GM12878 (cell line): ENCODE results near the gene CCDC88C. TPM values are rescaled to one million over a fixed set of nuclear protein-coding genes. Genes with fewer than 3 reads are reported as not detected.

Experiments
- ATAC-seq: fragments of 200-7000 bp; cut with Tn5 transposase; 3 replicates; pipeline ENCODE4 v1.9.1; 2020; ENCODE audit warnings: mild to moderate bottlenecking, moderate library complexity
- BruUV-seq: library from RNA; stranded (reverse); fragments of 400-500 nt; replicated peaks from 2 replicates; lab custom pipeline; 2021; lab: Mats Ljungman, UMichigan
- CTCF ChIA-PET: fragments of 300-600 bp; sonication (Branson Sonifier 250); formaldehyde crosslinking; extraction: SDS; loops from one replicate; lab custom pipeline; 2021; ENCODE audit warnings: inconsistent platforms; lab: Yijun Ruan, JAX
- POLR2A ChIA-PET: fragments of 350-600 bp; formaldehyde crosslinking; extraction: SDS; loops from one replicate; lab custom pipeline; 2021; ENCODE audit warnings: inconsistent platforms; lab: Charles Lee
- RAD21 ChIA-PET: fragments of 300-600 bp; sonication (Branson Sonifier 250); formaldehyde crosslinking; loops from one replicate; lab custom pipeline; 2023; ENCODE audit warnings: antibody characterized with exemption; ENCODE audit not compliant: unreplicated experiment; lab: Charles Lee
- SMC1A ChIA-PET: fragments of 300-600 bp; sonication (Branson Sonifier 250); formaldehyde crosslinking; loops from one replicate; lab custom pipeline; 2023; ENCODE audit not compliant: unreplicated experiment, uncharacterized antibody; lab: Charles Lee
- DNase-seq: peaks from one replicate; pipeline ENCODE4 v3.0.0-alpha.2; 2011; ENCODE audit warnings: low read depth, low spot score
- FAIRE-seq: peaks from 3 replicates; lab custom pipeline; 2011; peaks lifted over from hg19 to GRCh38; lab: Jason Lieb, UNC
- H2AFZ ChIP-seq: 2 replicates; pipeline ENCODE4 v1.6.0; 2011; ENCODE audit warnings: low read depth, low read length, control low read depth; ENCODE audit not compliant: control insufficient read depth
- H3K27ac ChIP-seq: 2 replicates; pipeline ENCODE4 v1.5.1; 2011; ENCODE audit warnings: control low read depth; ENCODE audit not compliant: control insufficient read depth, insufficient read depth
- H3K27me3 ChIP-seq, 2 experiments: replicated peaks in 1 of 2; 2 replicates each; pipeline versions ENCODE4 v1.6.0 to v1.6.1; 2011; ENCODE audit warnings: low read length in 1 of 2; ENCODE audit not compliant: control insufficient read depth in 2 of 2, insufficient read depth in 2 of 2
- H3K36me3 ChIP-seq, 2 experiments: 2 replicates each; pipeline ENCODE4 v1.5.1; 2011; ENCODE audit warnings: low read length in 1 of 2; ENCODE audit not compliant: control insufficient read depth in 2 of 2, insufficient read depth in 2 of 2
- H3K4me1 ChIP-seq: 2 replicates; pipeline ENCODE4 v1.6.1; 2011; ENCODE audit warnings: mild to moderate bottlenecking, low read length, moderate library complexity, mixed read lengths; ENCODE audit not compliant: control insufficient read depth, insufficient read depth
- H3K4me2 ChIP-seq: 2 replicates; pipeline ENCODE4 v1.6.0; 2011; ENCODE audit warnings: control low read depth; ENCODE audit not compliant: control insufficient read depth, insufficient read depth
- H3K4me3 ChIP-seq: fragments of 200-600 bp; sonication (generic); 2 replicates; pipeline ENCODE4 v1.5.1; 2016
- H3K79me2 ChIP-seq: 2 replicates; pipeline ENCODE4 v1.6.0; 2011; ENCODE audit warnings: low read length; ENCODE audit not compliant: control insufficient read depth, insufficient read depth
- H3K9ac ChIP-seq: 2 replicates; pipeline ENCODE4 v1.8.0; 2011; ENCODE audit warnings: low read length, control low read depth, mixed read lengths; ENCODE audit not compliant: control insufficient read depth, insufficient read depth
- H3K9me3 ChIP-seq: replicated peaks from 3 replicates; pipeline ENCODE4 v1.5.1; 2011; ENCODE audit warnings: mild to moderate bottlenecking, low read length; ENCODE audit not compliant: control insufficient read depth, insufficient read depth
- H4K20me1 ChIP-seq: 2 replicates; pipeline ENCODE4 v1.6.0; 2011; ENCODE audit not compliant: control insufficient read depth, insufficient read depth
- BHLHE40 ChIP-seq, 2 experiments: fragments of 450-650 bp in 1 of 2; IDR thresholded peaks; 2 replicates each; pipeline ENCODE4 v1.6.1; 2011 to 2017; ENCODE audit warnings: low read depth in 2 of 2, borderline replicate concordance in 1 of 2, improper control_type of control experiment in 1 of 2, low read length in 1 of 2, mild to moderate bottlenecking in 1 of 2
- LARP7 ChIP-seq: fragments of 450-650 bp; IDR thresholded peaks from 2 replicates; pipeline ENCODE4 v1.6.1; 2017; ENCODE audit warnings: mild to moderate bottlenecking
- SIN3A ChIP-seq: IDR thresholded peaks from 2 replicates; pipeline ENCODE4 v1.6.1; 2012; ENCODE audit warnings: low read depth, low read length, improper control_type of control experiment
- SP1 ChIP-seq: IDR thresholded peaks from one replicate; pipeline ENCODE4 v1.6.1; 2011; ENCODE audit warnings: low read depth, low read length
- WGBS: methylation state at CpG from one replicate; pipeline ENCODE4 v1.1.6; 2016; ENCODE audit warnings: low lambda C conversion rate; ENCODE audit not compliant: insufficient replicate concordance, insufficient coverage; ENCODE audit errors: missing lambda C conversion rate; 5-methylcytosine and 5-hydroxymethylcytosine counted together
- in situ Hi-C: fragments of 300-500 bp; cut with MboI; formaldehyde crosslinking; loops from 9 replicates; pipeline ENCODE4 v1.14.3; 2018; ENCODE audit warnings: mixed read lengths
- intact Hi-C: fragments of 100-400 bp; cut with micrococcal nuclease; formaldehyde crosslinking; loops from one replicate; pipeline ENCODE4 v1.14.2; 2022; ENCODE audit not compliant: unreplicated experiment
- polyA plus RNA-seq, 11 experiments: library from polyadenylated mRNA; depleted of rRNA in 4 of 11; unstranded in 6 of 11; stranded (reverse) in 5 of 11; fragments of >200 nt; fragmentation: Nextera tagmentation in 4 of 11; fragmentation: Illumina TruSeq in 1 of 11; extraction: Ambion mirVana in 4 of 11; extraction: Trizol in 1 of 11; gene quantifications; 1 replicate in 1 of 11; 2 replicates in 10 of 11; pipeline versions ENCODE4 v1.2.1 to v1.2.3, GENCODE V29; 2011 to 2016; ENCODE audit warnings: inconsistent platforms in 2 of 11, missing spikeins in 2 of 11, low read depth in 1 of 11
- total RNA-seq, 4 experiments: library from RNA; depleted of rRNA in 3 of 4; stranded (reverse); fragments of >200 nt in 3 of 4; fragmentation: Illumina TruSeq in 1 of 4; extraction: Trizol in 1 of 4; gene quantifications; 2 replicates each; pipeline versions ENCODE4 v1.2.1 to v1.2.3, GENCODE V29; 2013 to 2021
- TF ChIP-seq, protein P1 (sequence below): fragments of 450-650 bp; formaldehyde crosslinking; IDR thresholded peaks from 2 replicates; pipeline ENCODE4 v1.5.0; 2022; ENCODE audit warnings: mild to moderate bottlenecking, missing genetic modification characterization
- TF ChIP-seq, protein P2 (sequence below): IDR thresholded peaks from 2 replicates; pipeline ENCODE4 v1.6.1; 2011; ENCODE audit warnings: borderline replicate concordance, low read depth, mild to moderate bottlenecking, moderate library complexity, low read length; ENCODE audit not compliant: insufficient read depth, poor library complexity, severe bottlenecking
- TF ChIP-seq, protein P3 (sequence below): IDR thresholded peaks from 2 replicates; pipeline ENCODE4 v1.6.1; 2011; ENCODE audit warnings: borderline replicate concordance, low read depth, mild to moderate bottlenecking, moderate library complexity, mixed read lengths, low read length; ENCODE audit not compliant: insufficient read depth; ENCODE audit errors: extremely low read length
- TF ChIP-seq, protein P4 (sequence below): fragments of 150-350 bp; IDR thresholded peaks from 2 replicates; pipeline ENCODE4 v1.6.1; 2014; ENCODE audit warnings: mild to moderate bottlenecking, low read depth, low read length

CCDC88C gene
- total and polyA plus RNA-seq, 10 of the 15 experiments (the other 5 are each of a cell fraction or from before 2014, with no cell fraction given), result 4.0 to 79.6 (median 36.6) TPM

DNA sequence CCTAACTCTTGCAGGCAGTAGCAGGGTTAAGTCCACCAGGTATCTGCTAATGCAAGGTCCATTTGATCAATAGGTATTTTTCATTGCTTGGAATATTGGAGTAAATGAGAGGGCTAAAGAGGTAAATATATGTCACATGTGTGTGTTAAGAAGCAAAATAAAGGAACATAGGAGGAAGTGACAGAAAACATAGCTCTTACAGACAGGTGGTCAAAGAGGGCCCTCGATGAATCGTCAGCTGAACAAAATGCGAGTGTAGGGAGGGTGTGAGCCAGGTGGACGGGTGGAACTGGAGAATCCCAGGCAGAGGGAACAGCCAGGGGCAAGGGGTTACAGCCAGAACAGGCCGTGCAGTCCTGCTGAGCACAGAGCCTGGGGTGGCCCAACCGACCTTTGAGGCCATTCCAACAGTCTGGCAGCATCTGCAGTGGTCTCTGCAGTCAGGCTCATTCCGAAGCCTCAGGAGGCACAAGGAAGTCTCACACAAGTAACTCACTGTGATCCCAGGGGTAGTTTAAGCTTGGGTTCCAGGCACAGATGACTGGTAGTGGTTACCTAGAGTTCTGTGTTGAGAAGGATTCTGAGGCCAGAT lies 43.2 kb downstream of the CCDC88C start (continued):
- TF ChIP-seq, protein P1, sequence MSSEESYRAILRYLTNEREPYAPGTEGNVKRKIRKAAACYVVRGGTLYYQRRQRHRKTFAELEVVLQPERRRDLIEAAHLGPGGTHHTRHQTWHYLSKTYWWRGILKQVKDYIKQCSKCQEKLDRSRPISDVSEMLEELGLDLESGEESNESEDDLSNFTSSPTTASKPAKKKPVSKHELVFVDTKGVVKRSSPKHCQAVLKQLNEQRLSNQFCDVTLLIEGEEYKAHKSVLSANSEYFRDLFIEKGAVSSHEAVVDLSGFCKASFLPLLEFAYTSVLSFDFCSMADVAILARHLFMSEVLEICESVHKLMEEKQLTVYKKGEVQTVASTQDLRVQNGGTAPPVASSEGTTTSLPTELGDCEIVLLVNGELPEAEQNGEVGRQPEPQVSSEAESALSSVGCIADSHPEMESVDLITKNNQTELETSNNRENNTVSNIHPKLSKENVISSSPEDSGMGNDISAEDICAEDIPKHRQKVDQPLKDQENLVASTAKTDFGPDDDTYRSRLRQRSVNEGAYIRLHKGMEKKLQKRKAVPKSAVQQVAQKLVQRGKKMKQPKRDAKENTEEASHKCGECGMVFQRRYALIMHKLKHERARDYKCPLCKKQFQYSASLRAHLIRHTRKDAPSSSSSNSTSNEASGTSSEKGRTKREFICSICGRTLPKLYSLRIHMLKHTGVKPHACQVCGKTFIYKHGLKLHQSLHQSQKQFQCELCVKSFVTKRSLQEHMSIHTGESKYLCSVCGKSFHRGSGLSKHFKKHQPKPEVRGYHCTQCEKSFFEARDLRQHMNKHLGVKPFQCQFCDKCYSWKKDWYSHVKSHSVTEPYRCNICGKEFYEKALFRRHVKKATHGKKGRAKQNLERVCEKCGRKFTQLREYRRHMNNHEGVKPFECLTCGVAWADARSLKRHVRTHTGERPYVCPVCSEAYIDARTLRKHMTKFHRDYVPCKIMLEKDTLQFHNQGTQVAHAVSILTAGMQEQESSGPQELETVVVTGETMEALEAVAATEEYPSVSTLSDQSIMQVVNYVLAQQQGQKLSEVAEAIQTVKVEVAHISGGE (CRISPR knock-in tag), result no peak

DNA sequence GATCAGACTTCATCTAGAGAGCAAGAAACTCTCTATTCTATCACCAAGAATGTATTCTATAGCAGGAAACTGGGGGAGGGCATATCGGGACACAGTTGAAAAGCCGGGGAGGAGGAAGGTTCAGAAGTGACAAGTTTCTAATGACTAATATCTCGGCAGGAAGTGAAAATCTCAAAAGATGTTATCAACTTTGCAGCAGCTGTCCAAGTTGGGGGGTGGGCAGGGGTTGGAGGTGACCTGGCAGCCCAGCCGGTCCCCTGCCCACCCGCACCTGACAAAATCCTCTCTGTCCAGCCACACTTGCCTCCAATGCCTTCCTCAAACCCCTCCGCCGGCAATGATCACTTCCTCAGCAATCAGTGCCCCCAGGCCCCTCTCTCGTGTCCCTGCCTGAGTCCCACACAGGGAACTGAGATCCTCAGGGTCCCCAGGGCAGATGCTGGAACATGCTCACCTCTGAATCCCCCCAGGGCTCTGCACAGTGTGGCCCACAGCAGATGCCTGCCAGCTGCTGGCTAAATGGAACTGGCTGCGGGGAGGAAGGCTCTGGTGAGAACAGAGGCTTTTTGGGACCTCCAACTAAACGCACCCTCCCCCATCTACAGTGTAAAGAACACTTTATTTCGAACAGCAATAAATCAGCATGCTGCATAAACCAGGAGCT lies 43.9 kb downstream of the CCDC88C start:
- CTCF ChIA-PET, result interaction anchor here (0.6 to 6.0 kb wide), 11 partner anchors 18 to 87 kb away, joined by 3 to 48 read pairs (median 8); no protein-coding TSS in a partner anchor
- H4K20me1 ChIP-seq, result no peaks in the 10 kb centered on the region
- no peaks in the 10 kb centered on the region for H3K9me3 ChIP-seq
- H3K79me2 ChIP-seq, result peaks cover 96% of the 10 kb centered on the region
- H3K9ac ChIP-seq, result peak overlapping the region; percentile 74
- POLR2A ChIA-PET, result interaction anchor here (0.7 to 7.6 kb wide), 12 partner anchors 10 to 133 kb away, joined by 3 to 42 read pairs (median 4); partner anchors contain the start of gene CCDC88C
- ATAC-seq (peak; percentile 70), FAIRE-seq (peak; percentile 84), DNase-seq (peak; percentile 80)
- in situ Hi-C loops (loop anchor here (25.0 kb wide), 1 partner anchor 1389 kb away; no protein-coding TSS in a partner anchor), intact Hi-C loops (loop anchor here (1.0 to 2.0 kb wide), 2 partner anchors 43 to 50 kb away; partner anchors contain the start of gene CCDC88C)
- peak overlapping the region; percentile 41 for H3K4me3 ChIP-seq
- peaks cover 96% of the 10 kb centered on the region for H3K4me1 ChIP-seq
- H3K27me3 ChIP-seq, result no peaks in the 10 kb centered on the region
- H2AFZ ChIP-seq, result no peak overlapping the region
- peak overlapping the region; percentile 90 for H3K4me2 ChIP-seq
- peak overlapping the region; percentile 99 for H3K27ac ChIP-seq
- SMC1A ChIA-PET, result interaction anchor here (1.0 to 22.7 kb wide), 10 partner anchors 8 to 145 kb away, joined by 3 to 349 read pairs (median 13); partner anchors contain the start of gene CCDC88C
- RAD21 ChIA-PET, result interaction anchor here (0.6 to 9.2 kb wide), 9 partner anchors 10 to 980 kb away, joined by 3 to 104 read pairs (median 17); partner anchors contain the start of gene CCDC88C
- BruUV-seq, result no TSS peak
- peaks cover 0 to 32% of the 10 kb centered on the region in 2 experiments; a peak in 3 of 4 replicates for H3K36me3 ChIP-seq
- under 1% methylated on average over 11 of the region's 11 CpGs for WGBS
- TF ChIP-seq, protein P2, sequence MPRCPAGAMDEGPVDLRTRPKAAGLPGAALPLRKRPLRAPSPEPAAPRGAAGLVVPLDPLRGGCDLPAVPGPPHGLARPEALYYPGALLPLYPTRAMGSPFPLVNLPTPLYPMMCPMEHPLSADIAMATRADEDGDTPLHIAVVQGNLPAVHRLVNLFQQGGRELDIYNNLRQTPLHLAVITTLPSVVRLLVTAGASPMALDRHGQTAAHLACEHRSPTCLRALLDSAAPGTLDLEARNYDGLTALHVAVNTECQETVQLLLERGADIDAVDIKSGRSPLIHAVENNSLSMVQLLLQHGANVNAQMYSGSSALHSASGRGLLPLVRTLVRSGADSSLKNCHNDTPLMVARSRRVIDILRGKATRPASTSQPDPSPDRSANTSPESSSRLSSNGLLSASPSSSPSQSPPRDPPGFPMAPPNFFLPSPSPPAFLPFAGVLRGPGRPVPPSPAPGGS, result peak; percentile 58
- TF ChIP-seq, protein P3, sequence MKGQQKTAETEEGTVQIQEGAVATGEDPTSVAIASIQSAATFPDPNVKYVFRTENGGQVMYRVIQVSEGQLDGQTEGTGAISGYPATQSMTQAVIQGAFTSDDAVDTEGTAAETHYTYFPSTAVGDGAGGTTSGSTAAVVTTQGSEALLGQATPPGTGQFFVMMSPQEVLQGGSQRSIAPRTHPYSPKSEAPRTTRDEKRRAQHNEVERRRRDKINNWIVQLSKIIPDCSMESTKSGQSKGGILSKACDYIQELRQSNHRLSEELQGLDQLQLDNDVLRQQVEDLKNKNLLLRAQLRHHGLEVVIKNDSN, result no peak
- TF ChIP-seq BHLHE40 (IDR thresholded peaks at IDR 0.05; ENCODE audit: borderline replicate concordance in 1 of 2, low read depth in 2 of 2, low read length in 1 of 2), result peak; percentile 75 to 77
- TF ChIP-seq SIN3A, result 0 out of 2 replicates have a peak, but pooled peaks have one; percentile 35
- peak; percentile 66 for TF ChIP-seq SP1
- TF ChIP-seq LARP7, result no peak; the same call in 1 of the 2 replicates
- TF ChIP-seq, protein P4, sequence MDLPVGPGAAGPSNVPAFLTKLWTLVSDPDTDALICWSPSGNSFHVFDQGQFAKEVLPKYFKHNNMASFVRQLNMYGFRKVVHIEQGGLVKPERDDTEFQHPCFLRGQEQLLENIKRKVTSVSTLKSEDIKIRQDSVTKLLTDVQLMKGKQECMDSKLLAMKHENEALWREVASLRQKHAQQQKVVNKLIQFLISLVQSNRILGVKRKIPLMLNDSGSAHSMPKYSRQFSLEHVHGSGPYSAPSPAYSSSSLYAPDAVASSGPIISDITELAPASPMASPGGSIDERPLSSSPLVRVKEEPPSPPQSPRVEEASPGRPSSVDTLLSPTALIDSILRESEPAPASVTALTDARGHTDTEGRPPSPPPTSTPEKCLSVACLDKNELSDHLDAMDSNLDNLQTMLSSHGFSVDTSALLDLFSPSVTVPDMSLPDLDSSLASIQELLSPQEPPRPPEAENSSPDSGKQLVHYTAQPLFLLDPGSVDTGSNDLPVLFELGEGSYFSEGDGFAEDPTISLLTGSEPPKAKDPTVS, result no peak
